Testis (tissue), 2 donors: Measurements from ENCODE around the gene TLE5.

Experiments
- CTCF ChIP-seq, 3 experiments: fragments of 450-650 bp in 2 of 3; fragments of 200-600 bp in 1 of 3; sonication (generic) in 1 of 3; IDR thresholded peaks; one replicate each; pipeline ENCODE4 v1.5.1; 2016 to 2019; ENCODE audit warnings: antibody characterized with exemption in 3 of 3, mild to moderate bottlenecking in 2 of 3, moderate library complexity in 1 of 3
- POLR2A ChIP-seq: fragments of 450-650 bp; IDR thresholded peaks from one replicate; pipeline ENCODE4 v1.6.1; 2017; ENCODE audit warnings: antibody characterized with exemption, mild to moderate bottlenecking, moderate library complexity

DNA sequence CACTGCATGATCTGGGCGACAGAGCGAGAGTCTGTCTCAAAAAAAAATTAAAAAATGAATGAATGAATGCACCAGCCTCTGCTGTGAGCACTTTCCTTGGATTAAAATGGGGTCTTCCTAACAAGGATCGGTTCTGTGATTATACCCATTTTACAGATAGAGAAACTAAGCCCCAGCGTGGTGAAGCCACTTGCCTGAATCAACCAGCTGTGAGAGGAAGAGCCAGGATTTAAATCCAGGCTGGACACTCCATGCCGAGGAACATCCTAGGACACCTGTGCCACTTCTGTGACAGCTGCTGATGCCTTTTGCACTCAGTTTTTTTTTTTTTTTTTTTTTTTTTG is 14.1 kb downstream of the TLE5 start:
- no peak for TF ChIP-seq CTCF (IDR thresholded peaks at IDR 0.05)
- TF ChIP-seq POLR2A, result no peak
